ENCODE data around the gene UBE2Z. TPM values are rescaled to one million over a fixed set of nuclear protein-coding genes. Genes with fewer than 3 reads are reported as not detected.

UBE2Z gene
- polyA plus RNA-seq, 3 donors = 35.8 to 44.7 (median 40.0) TPM

GRCh38 chr17:48910370-48910769 lies 2.2 kb downstream of the UBE2Z start:
- intact Hi-C loops (cut with micrococcal nuclease) = no loop called here
- peak overlapping the region in 1 of 2 donors; percentile 9 for H3K27ac ChIP-seq (ENCODE audit: low read depth in 1 of 2, low read length in 2 of 2)
- H3K36me3 Mint-ChIP-seq = peaks cover 51% of the 10 kb centered on the region in 2 donors
- H3K4me1 ChIP-seq (ENCODE audit: control insufficient read depth in 1 of 2, insufficient read depth in 2 of 2, low read length in 2 of 2) = peaks cover 32 to 46% of the 10 kb centered on the region in 2 donors
- peak overlapping the region; percentile 89 for H3K4me2 ChIP-seq (replicated peaks; ENCODE audit: extremely low read depth, low read length, poor library complexity, severe bottlenecking)
- H3K9me3 ChIP-seq (replicated peaks in 1 of 2; ENCODE audit: control insufficient read depth in 1 of 2, insufficient read depth in 1 of 2, low read length in 2 of 2) = no peaks in the 10 kb centered on the region
- peaks cover 43% of the 10 kb centered on the region for H4K20me1 ChIP-seq (ENCODE audit: insufficient read depth, low read length)
- 100% methylated on average over 1 of the region's 2 CpGs for WGBS (ENCODE audit: insufficient coverage)
- H3K27ac Mint-ChIP-seq = peak overlapping the region in 5 of 7 donors; percentile 29 to 73 (median 54)
- H3K4me1 Mint-ChIP-seq = peaks cover 50% of the 10 kb centered on the region
- H3K4me3 Mint-ChIP-seq = no peak overlapping the region
- DNase-seq = no peak
- H3K79me2 ChIP-seq (ENCODE audit: insufficient read depth, low read length) = peaks cover 68% of the 10 kb centered on the region
- no peak for TF ChIP-seq CTCF (IDR thresholded peaks at IDR 0.05)
- peaks cover 25 to 46% of the 10 kb centered on the region in 2 donors for H3K36me3 ChIP-seq (replicated peaks in 1 of 2; ENCODE audit: control insufficient read depth in 1 of 2, insufficient read depth in 2 of 2, low read length in 2 of 2)
- H3K27me3 Mint-ChIP-seq (ENCODE audit: low read depth in 3 of 3) = no peaks in the 10 kb centered on the region
- no peaks in the 10 kb centered on the region for H3K9me3 Mint-ChIP-seq
- peak overlapping the region in 1 of 3 experiments; percentile 82 for H3K4me3 ChIP-seq (replicated peaks in 1 of 3; ENCODE audit: low read depth in 2 of 3, low read length in 3 of 3)
- no peaks in the 10 kb centered on the region for H3K27me3 ChIP-seq (ENCODE audit: control insufficient read depth in 2 of 2, insufficient read depth in 2 of 2, low read length in 2 of 2)
- H2AFZ ChIP-seq (ENCODE audit: insufficient read depth, low read depth, low read length, poor library complexity, severe bottlenecking) = no peak overlapping the region
- no peak overlapping the region for H3K9ac ChIP-seq (ENCODE audit: insufficient read depth, low read length, poor library complexity, severe bottlenecking)

DNA sequence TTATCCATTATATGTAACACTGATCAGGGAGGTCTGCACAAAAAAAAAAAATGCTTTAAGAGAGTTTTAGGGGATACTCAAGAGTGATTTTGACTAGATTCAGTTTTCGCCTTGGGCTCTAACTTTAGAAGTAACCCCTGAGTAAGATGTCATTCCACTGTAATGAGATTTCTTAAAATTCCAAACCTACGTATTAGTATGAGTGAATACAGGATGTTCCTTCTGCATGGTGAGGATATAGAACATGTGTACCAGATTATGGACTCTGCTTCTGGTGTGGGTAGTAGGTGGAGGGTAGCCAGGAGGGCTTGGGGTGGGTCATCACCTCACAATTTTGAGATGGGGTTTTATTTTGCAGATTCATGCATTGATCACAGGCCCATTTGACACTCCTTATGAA lies 4.3 kb downstream of the UBE2Z start:
- Mint-ChIP-seq H3K4me1 (peaks cover 59% of the 10 kb centered on the region), H3K4me3 (no peak overlapping the region), H3K27me3 (ENCODE audit: low read depth in 3 of 3) (no peaks in the 10 kb centered on the region), H3K36me3 (peaks cover 62 to 71% of the 10 kb centered on the region in 2 donors), H3K9me3 (peaks cover 0 to 2% (median 0%) of the 10 kb centered on the region in 7 donors), H3K27ac (peak overlapping the region in 3 of 7 donors; percentile 38 to 43 (median 42))
- WGBS (ENCODE audit: insufficient coverage) = 100% methylated on average over 2 of the region's 2 CpGs
- Histone ChIP-seq H2AFZ (ENCODE audit: insufficient read depth, low read depth, low read length, poor library complexity, severe bottlenecking) (no peak overlapping the region), H3K36me3 (replicated peaks in 1 of 2; ENCODE audit: control insufficient read depth in 1 of 2, insufficient read depth in 2 of 2, low read length in 2 of 2) (peaks cover 33 to 57% of the 10 kb centered on the region in 2 donors), H3K79me2 (ENCODE audit: insufficient read depth, low read length) (peaks cover 81% of the 10 kb centered on the region), H3K9ac (ENCODE audit: insufficient read depth, low read length, poor library complexity, severe bottlenecking) (no peak overlapping the region), H3K4me2 (replicated peaks; ENCODE audit: extremely low read depth, low read length, poor library complexity, severe bottlenecking) (no peak overlapping the region), H3K4me1 (ENCODE audit: control insufficient read depth in 1 of 2, insufficient read depth in 2 of 2, low read length in 2 of 2) (peaks cover 42 to 55% of the 10 kb centered on the region in 2 donors), H3K27me3 (ENCODE audit: control insufficient read depth in 2 of 2, insufficient read depth in 2 of 2, low read length in 2 of 2) (no peaks in the 10 kb centered on the region), H4K20me1 (ENCODE audit: insufficient read depth, low read length) (peaks cover 49% of the 10 kb centered on the region), H3K27ac (ENCODE audit: low read depth in 1 of 2, low read length in 2 of 2) (peak overlapping the region in 1 of 2 donors; percentile 31), H3K9me3 (replicated peaks in 1 of 2; ENCODE audit: control insufficient read depth in 1 of 2, insufficient read depth in 1 of 2, low read length in 2 of 2) (no peaks in the 10 kb centered on the region), H3K4me3 (replicated peaks in 1 of 3; ENCODE audit: low read depth in 2 of 3, low read length in 3 of 3) (no peak overlapping the region)
- no peak for DNase-seq
- intact Hi-C loops (cut with micrococcal nuclease) = no loop called here
- no peak for TF ChIP-seq CTCF (IDR thresholded peaks at IDR 0.05)

All from CD14-positive monocyte (primary cell).